GM19239 (cell line): ENCODE data around the gene CAPZA2.
"Not testable (repeated sequence)": the region's sequence is repeated elsewhere in the genome, so short reads cannot be mapped to it uniquely, and the experiment has no call there.

Source experiments
- DNase-seq: peaks from one replicate; pipeline ENCODE4 v3.0.0; 2011; ENCODE audit warnings: low spot score; ENCODE audit not compliant: insufficient read length
- FAIRE-seq: peaks from 2 replicates; lab custom pipeline; 2011; peaks lifted over from hg19 to GRCh38; lab: Jason Lieb, UNC

The CAPZA2 gene

GRCh38 chr7:116862234-116862950, at the start of gene CAPZA2:
TSS of gene CAPZA2 (plus strand) at chr7:116862587. CDS start at chr7:116862612, 25 bp downstream.
- DNase-seq (peak; percentile 92), FAIRE-seq (peak; percentile 66)

DNA sequence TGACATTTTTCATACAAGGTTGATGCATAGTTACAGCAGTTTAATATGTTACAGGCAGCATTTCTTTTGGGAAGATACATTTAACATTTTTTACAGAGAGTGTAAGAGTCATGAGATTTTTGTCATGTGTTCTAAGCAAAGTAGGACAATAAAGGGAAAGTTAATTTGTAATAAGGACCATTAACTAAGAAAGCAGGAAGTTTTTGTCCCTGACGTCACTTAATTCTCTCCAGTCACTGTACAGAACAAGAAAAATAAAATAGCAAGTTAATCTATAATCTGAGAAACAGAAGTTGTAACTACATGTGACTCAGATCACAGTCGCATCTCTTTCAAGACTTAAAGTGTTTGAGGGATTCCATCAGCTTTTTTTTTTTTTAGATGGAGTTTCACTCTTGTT, 49.5 kb upstream of the CAPZA2 start:
- DNase-seq, result no peak
- FAIRE-seq, result no peak

DNA sequence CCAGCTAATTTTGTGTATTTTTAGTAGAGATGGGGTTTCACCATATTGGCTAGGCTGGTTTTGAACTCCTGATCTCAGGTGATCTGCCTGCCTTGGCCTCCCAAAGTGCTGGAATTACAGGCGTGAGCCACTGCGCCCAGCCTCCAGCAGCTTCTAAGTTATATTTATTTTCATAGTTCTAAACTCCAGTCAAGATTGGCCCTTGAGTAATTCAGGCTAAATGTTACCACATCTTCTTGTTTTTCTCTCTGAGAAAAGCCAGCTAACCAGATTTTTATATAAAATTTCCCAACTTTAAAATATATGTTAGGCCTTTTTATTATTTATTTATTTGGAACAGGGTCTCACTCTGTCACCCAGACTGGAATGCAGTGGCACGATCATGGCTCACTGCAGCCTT, 49.0 kb upstream of the CAPZA2 start:
- not testable (repeated sequence) for DNase-seq

GRCh38 chr7:116815041-116815440, 47.3 kb upstream of the CAPZA2 start:
- no peak for FAIRE-seq
- no peak for DNase-seq

More for the DNA sequence above, 49.0 kb upstream of the CAPZA2 start:
- not testable (repeated sequence) for FAIRE-seq

- FAIRE-seq, result no peak
- DNase-seq, result no peak
These were observed 42.2 kb upstream of the CAPZA2 start for GRCh38 chr7:116820149-116820548.

- not testable (repeated sequence) for DNase-seq, FAIRE-seq
These were observed 40.7 kb upstream of the CAPZA2 start for GRCh38 chr7:116821647-116822046.

DNA sequence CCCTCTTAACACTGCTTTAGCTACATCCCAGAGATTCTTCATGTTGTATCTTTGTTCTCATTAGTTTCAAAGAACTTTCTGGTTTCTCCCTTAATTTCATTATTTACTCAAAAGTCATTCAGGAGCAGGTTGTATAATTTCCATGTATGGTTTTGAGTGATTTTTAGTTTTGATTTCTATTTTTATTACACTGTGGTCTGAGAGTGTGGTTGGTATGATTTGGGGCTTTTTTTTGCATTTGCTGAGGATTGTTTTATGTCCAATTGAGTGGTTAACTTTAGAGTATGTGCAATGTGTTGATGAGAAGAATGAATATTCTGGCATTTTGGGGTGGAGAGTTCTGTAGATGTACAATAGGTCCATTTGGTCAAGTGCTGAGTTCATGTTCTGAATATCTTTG, 37.9 kb upstream of the CAPZA2 start:
- DNase-seq (no peak), FAIRE-seq (no peak)

GRCh38 chr7:116828281-116828680, 34.1 kb upstream of the CAPZA2 start:
- FAIRE-seq, result no peak
- DNase-seq, result no peak

- DNase-seq (no peak), FAIRE-seq (no peak)
These were observed 33.3 kb upstream of the CAPZA2 start for GRCh38 chr7:116829041-116829440.

DNA sequence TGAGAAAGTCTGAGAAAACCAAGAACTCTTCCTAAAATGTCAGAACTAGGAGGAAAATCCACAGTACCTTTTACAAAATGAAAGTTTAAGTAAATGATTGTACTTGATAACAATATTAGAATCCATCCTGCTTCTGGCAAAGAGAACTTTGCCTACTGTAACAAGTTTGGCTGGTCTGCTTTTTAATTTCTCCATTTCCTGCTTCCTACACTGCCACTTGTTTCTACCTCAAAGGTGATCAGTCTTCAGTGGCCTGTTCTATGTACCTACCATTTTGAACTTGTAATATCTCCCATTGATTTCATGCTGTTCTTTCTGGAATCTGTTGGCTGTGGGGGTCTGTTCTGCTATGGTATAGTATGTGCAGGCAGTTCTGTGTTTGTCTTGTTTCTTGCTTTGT, 32.9 kb upstream of the CAPZA2 start:
- FAIRE-seq, result no peak

DNA sequence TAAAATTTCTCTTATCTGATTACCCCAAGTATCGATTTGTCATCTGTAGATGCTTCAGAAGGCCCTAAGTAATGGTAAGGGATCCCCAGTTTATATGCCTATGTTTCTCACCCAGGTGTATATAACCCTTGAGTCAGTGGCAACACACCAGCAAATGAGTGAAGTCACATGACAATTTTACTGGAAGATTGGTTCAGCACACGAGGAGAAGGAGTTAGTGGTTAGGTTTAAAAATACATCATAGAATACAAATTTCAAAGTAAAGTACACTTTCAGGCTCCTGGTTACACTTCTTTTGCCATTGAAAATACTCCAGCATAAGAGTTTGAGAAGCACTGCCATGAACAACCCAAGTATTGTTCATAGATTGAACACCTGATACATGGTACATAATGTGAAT, 29.7 kb upstream of the CAPZA2 start:
- no peak for DNase-seq
- no peak for FAIRE-seq

More for the DNA sequence above, 32.9 kb upstream of the CAPZA2 start:
- no peak for DNase-seq

DNA sequence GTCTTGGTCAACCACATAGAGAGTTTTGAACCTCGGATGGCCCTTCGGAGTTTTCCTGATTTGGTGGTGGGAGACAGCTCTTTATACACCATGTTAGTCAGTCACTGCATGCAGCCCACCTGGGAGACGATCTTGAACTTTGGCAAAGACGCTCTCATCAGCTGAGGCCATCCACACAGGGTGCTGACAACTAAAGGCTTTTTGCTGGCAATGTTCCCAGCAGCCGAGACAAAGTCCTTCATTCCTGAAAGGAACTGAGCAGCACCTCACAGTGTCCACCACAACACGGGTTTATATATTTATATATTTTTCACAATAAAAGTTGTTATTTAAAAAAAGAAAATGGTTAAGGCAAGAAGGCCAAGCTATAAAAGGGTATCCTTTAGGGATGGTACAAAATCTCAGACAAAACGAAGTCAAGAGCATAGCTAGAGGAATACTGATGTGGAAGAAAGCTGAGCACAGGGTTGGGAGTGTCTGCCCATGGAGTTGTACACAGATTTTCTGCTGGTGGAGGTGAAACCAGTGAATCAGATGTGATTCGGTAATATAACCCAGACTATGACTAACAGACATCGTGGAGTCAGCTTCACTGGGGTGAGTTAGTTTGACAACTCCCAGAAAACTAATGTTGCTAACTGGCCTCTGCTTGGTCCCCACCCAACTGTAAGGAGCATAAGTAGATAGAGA, 27.4 kb upstream of the CAPZA2 start:
- DNase-seq (no peak), FAIRE-seq (no peak)

DNA sequence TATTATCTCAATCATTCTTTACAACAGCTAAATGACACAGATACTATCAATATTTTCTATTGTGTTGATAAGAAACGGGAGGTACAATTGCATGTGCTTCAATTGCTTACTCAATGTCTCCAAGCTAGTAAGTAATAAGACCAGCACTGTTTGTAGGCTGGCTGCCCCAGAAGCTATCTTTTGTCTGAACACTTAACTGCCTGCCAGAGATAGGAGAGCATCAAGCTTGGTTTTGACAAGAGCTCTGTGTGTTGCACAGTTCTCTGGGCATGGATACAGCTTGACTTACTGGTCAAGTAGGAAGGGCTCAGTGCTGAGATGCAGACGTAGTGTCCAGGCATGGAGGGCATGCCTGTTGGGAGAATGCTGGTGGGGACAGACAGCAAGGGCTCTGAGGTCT, 26.3 kb upstream of the CAPZA2 start:
- FAIRE-seq (no peak), DNase-seq (no peak)

GRCh38 chr7:116836911-116837310, 25.5 kb upstream of the CAPZA2 start:
- FAIRE-seq (no peak), DNase-seq (no peak)

DNA sequence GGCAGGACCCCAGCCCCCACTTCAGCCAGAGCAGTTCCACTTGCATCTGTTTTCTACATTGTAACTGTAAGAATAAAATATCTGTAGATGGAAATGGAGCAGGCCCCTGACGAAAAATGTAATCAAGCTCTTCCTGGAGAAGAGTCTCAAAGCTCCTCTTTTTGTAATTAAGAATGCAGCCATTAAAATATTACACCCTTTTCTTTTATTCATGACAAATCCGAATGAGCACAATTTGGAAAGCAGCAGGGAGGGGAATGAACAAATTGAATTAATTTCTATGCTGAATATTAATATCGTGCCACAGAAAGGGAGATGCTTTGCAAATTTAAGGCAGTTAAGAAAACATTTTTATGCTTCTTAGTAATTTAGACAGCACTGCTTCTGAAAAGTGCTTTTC, 24.8 kb upstream of the CAPZA2 start:
- FAIRE-seq (no peak), DNase-seq (no peak)

DNA sequence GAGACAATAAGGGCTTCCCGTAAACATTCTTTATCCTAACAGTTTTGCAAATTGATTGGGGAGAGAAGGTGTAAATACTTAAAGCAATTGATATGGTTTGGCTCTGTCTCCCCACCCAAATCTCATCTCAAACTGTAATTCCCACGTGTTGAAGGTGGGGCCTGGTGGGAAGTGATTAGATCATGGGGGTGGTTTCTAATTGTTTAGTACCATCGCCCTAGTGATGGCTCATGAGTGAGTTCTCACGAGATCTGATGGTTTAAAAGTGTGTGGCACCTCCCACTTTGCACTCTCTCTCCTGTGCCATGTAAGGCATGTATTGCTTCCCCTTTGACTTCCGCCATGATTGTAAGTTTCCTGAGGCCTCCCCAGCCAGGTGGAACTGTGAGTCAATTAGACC, 22.1 kb upstream of the CAPZA2 start:
- no peak for FAIRE-seq
- no peak for DNase-seq

GRCh38 chr7:116842371-116842770, 20.0 kb upstream of the CAPZA2 start:
- no peak for FAIRE-seq
- DNase-seq, result no peak

DNA sequence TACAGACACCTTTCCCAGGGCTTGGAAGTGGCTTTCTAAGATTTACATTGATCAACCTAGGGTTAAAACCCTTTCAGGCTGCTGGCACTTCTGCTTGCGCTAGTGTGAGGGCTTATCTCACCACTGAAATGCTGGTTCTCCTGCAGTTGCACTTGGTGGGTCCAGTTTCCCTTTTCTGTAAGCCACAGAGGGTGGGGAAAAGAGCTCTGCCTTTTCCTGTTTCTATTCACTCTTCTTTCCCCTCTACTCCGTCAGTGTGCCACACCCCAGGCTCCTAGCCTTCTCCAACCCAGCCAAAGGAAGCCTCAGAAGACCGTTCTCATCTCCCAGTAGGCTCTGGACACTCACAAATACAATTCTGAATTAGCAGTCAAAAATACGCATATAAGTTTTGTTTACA, 19.0 kb upstream of the CAPZA2 start:
- FAIRE-seq (no peak), DNase-seq (no peak)

DNA sequence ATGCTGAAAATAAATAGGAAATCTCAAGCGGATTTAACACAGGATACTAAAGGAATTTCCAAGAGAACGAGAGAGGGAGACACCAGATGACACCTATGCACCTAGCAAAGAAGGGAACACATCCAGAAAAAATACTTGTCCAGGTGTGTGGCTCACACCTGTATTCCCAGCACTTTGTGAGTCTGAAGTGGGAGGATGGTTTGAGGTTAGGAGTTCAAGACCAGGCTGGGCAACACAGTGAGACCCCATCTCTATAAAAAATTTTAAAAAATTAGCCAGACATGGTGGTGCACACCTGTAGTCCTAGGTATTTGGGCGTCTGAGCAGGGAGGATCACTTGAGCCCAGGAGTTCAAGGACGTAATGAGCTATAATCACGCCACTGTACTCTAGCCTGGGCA, 11.2 kb upstream of the CAPZA2 start:
- DNase-seq (no peak), FAIRE-seq (no peak)

- FAIRE-seq (no peak), DNase-seq (no peak)
These were observed 10.7 kb upstream of the CAPZA2 start for GRCh38 chr7:116851671-116852070.

DNA sequence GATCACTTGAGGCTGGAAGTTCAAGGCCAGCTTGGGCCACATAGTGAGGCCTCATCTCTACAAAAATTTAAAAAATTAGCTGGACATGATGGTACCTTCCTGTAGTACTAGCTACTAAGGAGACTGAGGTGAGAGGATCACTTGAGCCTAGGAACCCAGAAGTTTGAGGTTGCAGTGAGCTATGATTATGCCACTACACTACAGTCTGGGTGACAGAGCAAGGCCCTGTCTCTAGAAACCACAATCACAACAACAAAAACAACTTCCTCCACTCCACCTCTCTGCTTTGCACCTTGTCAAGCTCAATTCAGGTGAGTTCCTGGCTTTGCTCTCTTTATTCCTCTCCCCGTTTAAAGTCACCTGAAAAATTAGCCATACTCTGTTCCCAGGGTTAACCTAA, 8.3 kb upstream of the CAPZA2 start:
- DNase-seq (no peak), FAIRE-seq (no peak)

DNA sequence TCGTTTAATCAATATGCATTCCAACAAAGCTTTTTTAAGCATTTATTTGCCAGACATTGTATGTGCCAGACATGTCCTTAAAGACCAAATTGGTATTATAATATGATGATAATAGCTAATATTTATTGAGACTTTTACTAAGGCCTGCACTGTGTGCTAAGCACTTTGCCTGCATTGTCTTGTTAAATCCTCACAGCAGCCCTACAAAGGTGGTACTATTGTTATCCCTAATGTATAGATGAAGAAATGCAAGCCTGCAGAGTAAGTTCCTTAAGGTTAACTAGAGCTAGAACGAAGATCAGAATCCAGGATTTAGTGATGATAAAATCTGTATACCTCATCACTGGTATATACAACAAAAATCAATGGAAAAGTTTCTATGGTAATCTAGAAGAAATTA, 5.3 kb upstream of the CAPZA2 start:
- FAIRE-seq, result no peak
- DNase-seq, result no peak
